Body of pancreas (tissue), 4 donors: Measurements from ENCODE around the gene SLC2A6. TPM values are rescaled to one million over a fixed set of nuclear protein-coding genes. Genes with fewer than 3 reads are reported as not detected.

Experiments
- ATAC-seq: fragments of 150-250 bp; one replicate; pipeline ENCODE4 v1.9.1; 2016
- DNase-seq, 4 donors: peaks; one replicate each; pipeline ENCODE4 v3.0.0-alpha.2; 2019
- H3K27ac ChIP-seq, 4 donors: fragments of 200-600 bp; sonication (generic); 1 replicate in 3 of 4; 2 replicates in 1 of 4; pipeline versions ENCODE4 v1.5.1 to v1.6.1; 2016 to 2019; ENCODE audit warnings: mild to moderate bottlenecking in 1 of 4, mixed read lengths in 1 of 4, moderate library complexity in 1 of 4
- H3K27me3 ChIP-seq, 2 donors: fragments of 200-600 bp; sonication (generic); one replicate each; pipeline ENCODE4 v1.6.0; 2016; ENCODE audit warnings: mild to moderate bottlenecking in 1 of 2
- H3K36me3 ChIP-seq, 2 donors: fragments of 200-600 bp; sonication (generic); replicated peaks in 1 of 2; 2 replicates each; pipeline ENCODE4 v1.5.1; 2016; ENCODE audit warnings: low read depth in 2 of 2; ENCODE audit not compliant: insufficient read depth in 1 of 2
- H3K4me1 ChIP-seq: fragments of 200-600 bp; sonication (generic); one replicate; pipeline ENCODE4 v1.6.0; 2016
- H3K4me3 ChIP-seq, 2 donors: fragments of 200-600 bp; sonication (generic); 1 replicate in 1 of 2; 2 replicates in 1 of 2; pipeline ENCODE4 v1.5.1; 2016 to 2019
- H3K9me3 ChIP-seq, 3 donors: fragments of 200-600 bp; sonication (generic); 1 replicate in 2 of 3; 2 replicates in 1 of 3; pipeline ENCODE4 v1.5.1; 2016
- CTCF ChIP-seq, 7 experiments: fragments of 450-650 bp in 4 of 7; fragments of 200-600 bp in 3 of 7; sonication (generic) in 3 of 7; IDR thresholded peaks; one replicate each; pipeline ENCODE4 v1.5.1; 2016 to 2019; ENCODE audit warnings: antibody characterized with exemption in 7 of 7
- POLR2A ChIP-seq, 3 donors: fragments of 450-650 bp; IDR thresholded peaks; one replicate each; pipeline ENCODE4 v1.6.1; 2016; ENCODE audit warnings: antibody characterized with exemption in 3 of 3, mild to moderate bottlenecking in 2 of 3
- WGBS, 2 donors: methylation state at CpG; one replicate each; pipeline ENCODE4 v1.1.5; 2017; 5-methylcytosine and 5-hydroxymethylcytosine counted together
- intact Hi-C: fragments of 100-400 bp; cut with DNase I; formaldehyde crosslinking; loops from one replicate; pipeline ENCODE4 v1.15.1; 2023
- total RNA-seq, 2 donors: library from RNA; depleted of rRNA; stranded (reverse); fragments of >200 nt; gene quantifications; one replicate each; pipeline ENCODE4 v1.1.0, GENCODE V29; 2016

SLC2A6 gene
- total RNA-seq, 2 donors from 2014 or later: 2.6 to 3.0 TPM

GRCh38 chr9:133477461-133477860 lies 1.4 kb downstream of the SLC2A6 start:
- Histone ChIP-seq H3K36me3 (no peaks in the 10 kb centered on the region), H3K27me3 (peaks cover 0 to 8% of the 10 kb centered on the region in 2 donors), H3K4me3 (no peak overlapping the region), H3K4me1 (peaks cover 19% of the 10 kb centered on the region), H3K27ac (no peak overlapping the region), H3K9me3 (no peaks in the 10 kb centered on the region)
- DNase-seq: no peak
- intact Hi-C loops: no loop called here
- no peak for TF ChIP-seq CTCF (IDR thresholded peaks at IDR 0.05)
- TF ChIP-seq POLR2A (IDR thresholded peaks at IDR 0.05): no peak
- 82 to 100% methylated on average over 2 to 4 of the region's 4 CpGs for WGBS, 2 donors
- ATAC-seq: no peak

- no peak for TF ChIP-seq POLR2A (IDR thresholded peaks at IDR 0.05)
- no peak for TF ChIP-seq CTCF (IDR thresholded peaks at IDR 0.05)
- Histone ChIP-seq H3K4me3 (no peak overlapping the region), H3K4me1 (peaks cover 19% of the 10 kb centered on the region), H3K9me3 (no peaks in the 10 kb centered on the region), H3K36me3 (no peaks in the 10 kb centered on the region), H3K27ac (no peak overlapping the region), H3K27me3 (peaks cover 0 to 8% of the 10 kb centered on the region in 2 donors)
- ATAC-seq (no peak), DNase-seq (no peak)
- WGBS, 2 donors: 90 to 100% methylated on average over 1 to 14 of the region's 21 CpGs
- intact Hi-C loops: no loop called here
Measured at GRCh38 chr9:133476941-133477340, 2.0 kb downstream of the SLC2A6 start.

- WGBS, 2 donors: 80 to 84% methylated on average over 15 to 27 of the region's 27 CpGs
- TF ChIP-seq POLR2A (IDR thresholded peaks at IDR 0.05): no peak
- TF ChIP-seq CTCF (IDR thresholded peaks at IDR 0.05): no peak
- no peak for ATAC-seq
- intact Hi-C loops: no loop called here
- H3K4me3 ChIP-seq: no peak overlapping the region
- peaks cover 19% of the 10 kb centered on the region for H3K4me1 ChIP-seq
- H3K36me3 ChIP-seq: no peaks in the 10 kb centered on the region
- H3K27ac ChIP-seq: no peak overlapping the region
- no peak for DNase-seq
- H3K27me3 ChIP-seq: peaks cover 0 to 8% of the 10 kb centered on the region in 2 donors
- H3K9me3 ChIP-seq: no peaks in the 10 kb centered on the region
Measured at GRCh38 chr9:133476036-133476931, 2.6 kb downstream of the SLC2A6 start.

- H3K4me1 ChIP-seq: peaks cover 19% of the 10 kb centered on the region
- H3K27ac ChIP-seq: no peak overlapping the region
- no peak for TF ChIP-seq POLR2A (IDR thresholded peaks at IDR 0.05)
- TF ChIP-seq CTCF (IDR thresholded peaks at IDR 0.05): no peak
- ATAC-seq (no peak), DNase-seq (no peak)
- H3K9me3 ChIP-seq: no peaks in the 10 kb centered on the region
- 82% methylated on average over 26 of the region's 27 CpGs; no CpG with 5 or more reads in 1 of the 2 donors for WGBS, 2 donors
- peaks cover 0 to 8% of the 10 kb centered on the region in 2 donors for H3K27me3 ChIP-seq
- intact Hi-C loops: no loop called here
- no peak overlapping the region for H3K4me3 ChIP-seq
- H3K36me3 ChIP-seq: no peaks in the 10 kb centered on the region
Measured at GRCh38 chr9:133475292-133476012, 3.4 kb downstream of the SLC2A6 start.
